H9 (cell line): ENCODE data around the gene RASSF5. TPM values are rescaled to one million over a fixed set of nuclear protein-coding genes. Genes with fewer than 3 reads are reported as not detected.

Experiments
- DNase-seq: peaks from one replicate; pipeline ENCODE4 v3.0.0-alpha.2; 2017
- H2AFZ ChIP-seq: one replicate; pipeline ENCODE4 v1.6.1; 2013; ENCODE audit warnings: mild to moderate bottlenecking, low read length, control low read depth, moderate library complexity
- H2AK5ac ChIP-seq: 2 replicates; pipeline ENCODE4 v1.6.1; 2013; ENCODE audit warnings: low read length, control low read depth, mixed read lengths; ENCODE audit not compliant: insufficient read length
- H2BK120ac ChIP-seq: one replicate; pipeline ENCODE4 v1.6.1; 2013; ENCODE audit warnings: low read depth, mild to moderate bottlenecking, low read length, control low read depth, inconsistent platforms; ENCODE audit not compliant: poor library complexity, severe bottlenecking
- H2BK12ac ChIP-seq: 2 replicates; pipeline ENCODE4 v1.6.1; 2013; ENCODE audit warnings: low read length, control low read depth, mixed read lengths, low read depth; ENCODE audit not compliant: insufficient read length
- H2BK15ac ChIP-seq: 2 replicates; pipeline ENCODE4 v1.6.1; 2013; ENCODE audit warnings: low read depth, low read length, control low read depth
- H2BK20ac ChIP-seq: one replicate; pipeline ENCODE4 v1.6.1; 2013; ENCODE audit warnings: low read depth, mild to moderate bottlenecking, low read length, control low read depth, inconsistent platforms; ENCODE audit not compliant: poor library complexity, severe bottlenecking
- H2BK5ac ChIP-seq: 2 replicates; pipeline ENCODE4 v1.6.1; 2013; ENCODE audit warnings: low read length, control low read depth, mixed read lengths; ENCODE audit not compliant: insufficient read length
- H3K14ac ChIP-seq: 2 replicates; pipeline ENCODE4 v1.6.1; 2013; ENCODE audit warnings: low read length, control low read depth; ENCODE audit not compliant: insufficient read depth
- H3K18ac ChIP-seq: 2 replicates; pipeline ENCODE4 v1.6.1; 2013; ENCODE audit warnings: low read depth, mild to moderate bottlenecking, mixed read lengths, low read length, control low read depth; ENCODE audit not compliant: insufficient read length
- H3K23ac ChIP-seq: 2 replicates; pipeline ENCODE4 v1.6.1; 2013; ENCODE audit warnings: low read length, control low read depth, mixed read lengths, low read depth; ENCODE audit not compliant: insufficient read length
- H3K23me2 ChIP-seq: 2 replicates; pipeline ENCODE4 v1.6.1; 2013; ENCODE audit warnings: low read depth, mild to moderate bottlenecking, mixed read lengths, low read length, control low read depth; ENCODE audit not compliant: insufficient read length, poor library complexity, severe bottlenecking
- H3K27ac ChIP-seq: 2 replicates; pipeline ENCODE4 v1.5.1; 2013; ENCODE audit warnings: low read length, control low read depth, mixed read lengths, low read depth; ENCODE audit not compliant: insufficient read length
- H3K27me3 ChIP-seq: 2 replicates; pipeline ENCODE4 v1.6.1; 2013; ENCODE audit warnings: low read length, control low read depth, inconsistent platforms; ENCODE audit not compliant: insufficient read depth
- H3K4ac ChIP-seq: 2 replicates; pipeline ENCODE4 v1.6.1; 2013; ENCODE audit warnings: low read depth, mild to moderate bottlenecking, control low read depth, inconsistent platforms, low read length, moderate library complexity
- H3K4me1 ChIP-seq: 2 replicates; pipeline ENCODE4 v1.6.1; 2013; ENCODE audit warnings: low read length, control low read depth, inconsistent platforms; ENCODE audit not compliant: insufficient read depth
- H3K4me2 ChIP-seq: 2 replicates; pipeline ENCODE4 v1.6.1; 2013; ENCODE audit warnings: low read length, control low read depth, mixed read lengths; ENCODE audit not compliant: insufficient read length, insufficient read depth
- H3K56ac ChIP-seq: 2 replicates; pipeline ENCODE4 v1.6.1; 2013; ENCODE audit warnings: low read depth, mild to moderate bottlenecking, mixed read lengths, low read length, control low read depth; ENCODE audit not compliant: insufficient read length
- H3K79me1 ChIP-seq: 2 replicates; pipeline ENCODE4 v1.6.1; 2013; ENCODE audit warnings: low read depth, mild to moderate bottlenecking, moderate library complexity, low read length, control low read depth, inconsistent platforms; ENCODE audit not compliant: insufficient read depth, poor library complexity, severe bottlenecking
- H3K79me2 ChIP-seq: 2 replicates; pipeline ENCODE4 v1.6.1; 2013; ENCODE audit warnings: low read length, control low read depth, inconsistent platforms; ENCODE audit not compliant: insufficient read depth
- H3K9ac ChIP-seq: 2 replicates; pipeline ENCODE4 v1.6.1; 2013; ENCODE audit warnings: low read length, control low read depth, mixed read lengths; ENCODE audit not compliant: insufficient read length; ENCODE audit errors: extremely low read depth
- H3K9me3 ChIP-seq: one replicate; pipeline ENCODE4 v1.6.1; 2013; ENCODE audit warnings: low read depth, low read length, inconsistent platforms; ENCODE audit not compliant: control insufficient read depth
- H3T11ph ChIP-seq: one replicate; pipeline ENCODE4 v1.6.1; 2013; ENCODE audit warnings: mild to moderate bottlenecking, low read length, control low read depth, inconsistent platforms
- H4K20me1 ChIP-seq: one replicate; pipeline ENCODE4 v1.6.1; 2013; ENCODE audit not compliant: control insufficient read depth, insufficient read length, insufficient read depth
- H4K5ac ChIP-seq: 2 replicates; pipeline ENCODE4 v1.6.1; 2013; ENCODE audit warnings: low read depth, mild to moderate bottlenecking, mixed read lengths, low read length, control low read depth; ENCODE audit not compliant: insufficient read length
- H4K8ac ChIP-seq: replicated peaks from 2 replicates; pipeline ENCODE4 v1.6.1; 2013; ENCODE audit warnings: low read length, control low read depth, mixed read lengths, low read depth; ENCODE audit not compliant: insufficient read length
- H4K91ac ChIP-seq: 2 replicates; pipeline ENCODE4 v1.6.1; 2013; ENCODE audit warnings: low read depth, mild to moderate bottlenecking, moderate library complexity, mixed read lengths, low read length, control low read depth; ENCODE audit not compliant: insufficient read length
- H3K27ac Mint-ChIP-seq, 3 experiments: 2 replicates in 2 of 3; 3 replicates in 1 of 3; pipeline ENCODE4 v1.8.0; 2020 to 2021; ENCODE audit warnings: mixed read lengths in 3 of 3, mild to moderate bottlenecking in 1 of 3, moderate library complexity in 1 of 3
- H3K27me3 Mint-ChIP-seq: 2 replicates; pipeline ENCODE4 v1.8.0; 2021; ENCODE audit warnings: low read depth, mild to moderate bottlenecking, moderate library complexity, mixed read lengths
- H3K36me3 Mint-ChIP-seq, 3 experiments: 2 replicates in 2 of 3; 3 replicates in 1 of 3; pipeline ENCODE4 v1.8.0; 2020 to 2021; ENCODE audit warnings: low read depth in 3 of 3, mixed read lengths in 3 of 3; ENCODE audit not compliant: insufficient read depth in 1 of 3
- H3K4me1 Mint-ChIP-seq, 2 experiments: 2 replicates each; pipeline ENCODE4 v1.8.0; 2020; ENCODE audit warnings: mixed read lengths in 2 of 2
- H3K4me3 Mint-ChIP-seq, 2 experiments: 2 replicates in 1 of 2; 3 replicates in 1 of 2; pipeline ENCODE4 v1.8.0; 2020 to 2021; ENCODE audit warnings: mild to moderate bottlenecking in 2 of 2, mixed read lengths in 2 of 2, moderate library complexity in 1 of 2
- H3K9me3 Mint-ChIP-seq, 2 experiments: 2 replicates in 1 of 2; 3 replicates in 1 of 2; pipeline ENCODE4 v1.8.0; 2020; ENCODE audit warnings: mild to moderate bottlenecking in 2 of 2, mixed read lengths in 2 of 2, moderate library complexity in 1 of 2
- CTCF ChIP-seq: fragments of 200-600 bp; sonication (generic); conservative IDR thresholded peaks from 3 replicates; pipeline ENCODE4 v1.8.0; 2021; ENCODE audit warnings: antibody characterized with exemption, mild to moderate bottlenecking
- WGBS: extraction: QIAGEN DNeasy Blood & Tissue Kit; methylation state at CpG from one replicate; pipeline ENCODE4 v1.1.7; 2013; ENCODE audit warnings: missing lambda C conversion rate, low lambda C conversion rate, mixed read lengths; ENCODE audit not compliant: insufficient read length; ENCODE audit errors: extremely low coverage; 5-methylcytosine and 5-hydroxymethylcytosine counted together
- total RNA-seq: library from RNA; stranded (reverse); gene quantifications from 2 replicates; pipeline ENCODE4 v1.2.1, GENCODE V29; 2021

The RASSF5 gene
- total RNA-seq, 1 experiment from 2014 or later = 0.50 TPM

- Histone ChIP-seq H3K9ac (no peak overlapping the region), H2BK12ac (no peak overlapping the region), H3K79me2 (no peaks in the 10 kb centered on the region), H4K91ac (no peak overlapping the region), H3K27ac (no peak overlapping the region), H3K79me1 (no peaks in the 10 kb centered on the region), H3K56ac (no peak overlapping the region), H3K18ac (no peak overlapping the region), H3T11ph (no peak overlapping the region), H3K14ac (no peak overlapping the region), H4K20me1 (no peaks in the 10 kb centered on the region), H3K4me1 (no peaks in the 10 kb centered on the region; the same call in 1 of the 2 replicates), H3K23ac (no peak overlapping the region), H2AK5ac (no peak overlapping the region), H3K27me3 (no peaks in the 10 kb centered on the region), H3K23me2 (no peaks in the 10 kb centered on the region), H2BK20ac (no peak overlapping the region), H2BK120ac (no peak overlapping the region), H4K8ac (no peak overlapping the region), H3K9me3 (no peaks in the 10 kb centered on the region), H2AFZ (no peak overlapping the region), H2BK5ac (no peak overlapping the region), H3K4me2 (no peak overlapping the region), H3K4ac (no peak overlapping the region), H4K5ac (no peak overlapping the region), H2BK15ac (no peak overlapping the region)
- no peak for TF ChIP-seq CTCF
- Mint-ChIP-seq H3K9me3 (no peaks in the 10 kb centered on the region), H3K36me3 (peaks cover 0 to 14% (median 7%) of the 10 kb centered on the region in 3 experiments; a peak in 6 of 7 replicates), H3K27me3 (peaks cover 27% of the 10 kb centered on the region), H3K27ac (no peak overlapping the region), H3K4me1 (peaks cover 20 to 25% of the 10 kb centered on the region in 2 experiments), H3K4me3 (no peak overlapping the region)
- WGBS = no CpG with 5 or more reads among the region's 8 CpGs
- no peak for DNase-seq
Measured at GRCh38 chr1:206463911-206464310, 43.4 kb upstream of the RASSF5 start.
